Stimulated activated naive B cell treated with anti-CD40 and anti-IgM and Interleukin-4, amounts not matched to agents 10 μg/mL and 1 μg/mL and 100 μg/mL, for 72 hours (primary cell): ENCODE data around the gene TMCC2.

Experiments
- ATAC-seq, 2 donors: fragments of 150-1000 bp; cut with Tn5 transposase; replicated peaks; 2 replicates each; pipeline ENCODE4 v1.10.0; 2021; ENCODE audit warnings: moderate library complexity in 1 of 2
- DNase-seq: peaks from one replicate; pipeline ENCODE4 v3.0.0; 2021
- H3K27ac Mint-ChIP-seq: one replicate; pipeline ENCODE4 v1.8.0; 2022; ENCODE audit warnings: mild to moderate bottlenecking, mixed read lengths
- H3K27me3 Mint-ChIP-seq, 2 donors: one replicate each; pipeline ENCODE4 v1.8.0; 2022; ENCODE audit warnings: mixed read lengths in 2 of 2
- H3K36me3 Mint-ChIP-seq, 2 donors: one replicate each; pipeline ENCODE4 v1.8.0; 2022; ENCODE audit warnings: mixed read lengths in 2 of 2, mild to moderate bottlenecking in 1 of 2
- H3K4me1 Mint-ChIP-seq, 2 donors: one replicate each; pipeline ENCODE4 v1.8.0; 2022; ENCODE audit warnings: mixed read lengths in 2 of 2, mild to moderate bottlenecking in 1 of 2
- H3K4me3 Mint-ChIP-seq, 2 donors: one replicate each; pipeline ENCODE4 v1.8.0; 2022; ENCODE audit warnings: mild to moderate bottlenecking in 2 of 2, mixed read lengths in 2 of 2, moderate library complexity in 1 of 2
- H3K9me3 Mint-ChIP-seq, 2 donors: one replicate each; pipeline ENCODE4 v1.8.0; 2022; ENCODE audit warnings: mixed read lengths in 2 of 2, mild to moderate bottlenecking in 1 of 2

TMCC2 gene

DNA sequence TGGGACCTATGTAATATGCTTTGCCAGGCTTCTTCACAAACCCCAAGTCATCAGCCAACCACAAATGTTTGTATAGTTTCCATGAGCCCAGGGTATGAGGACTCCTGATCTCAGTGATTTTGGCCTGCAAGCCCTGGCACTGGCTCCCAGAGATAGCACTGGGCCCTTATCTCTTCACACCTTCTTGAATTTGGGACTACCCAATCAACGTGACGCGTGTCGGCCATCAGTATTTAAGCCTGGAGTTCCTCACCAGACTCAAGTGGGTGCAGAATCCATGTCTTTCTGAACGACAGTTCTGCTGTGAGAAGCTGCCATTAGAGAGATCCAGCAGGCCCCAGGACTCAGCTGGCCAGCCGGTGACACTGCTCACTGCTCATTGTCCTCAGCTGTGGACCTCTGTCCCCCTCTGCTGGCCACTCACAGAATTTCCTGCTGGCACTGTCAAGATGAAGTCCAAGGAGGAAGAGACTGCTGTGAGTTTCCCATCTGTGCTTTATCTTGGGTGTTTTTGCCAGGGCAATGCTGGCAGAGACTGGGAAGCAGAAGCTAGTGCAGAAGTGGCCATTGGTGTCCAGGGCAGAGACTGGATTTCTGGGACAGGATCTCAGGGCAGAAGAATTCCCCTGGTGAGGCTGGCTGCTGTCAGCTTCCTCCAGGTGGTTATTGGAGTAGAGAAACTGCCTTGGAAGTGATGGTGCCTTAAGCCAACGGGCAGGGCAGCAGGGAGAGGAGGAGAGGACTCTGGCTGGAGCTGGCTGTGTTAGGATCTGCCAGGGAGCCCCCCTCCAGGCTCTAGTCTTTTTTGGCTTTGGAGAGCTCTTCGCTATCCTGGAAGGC, 28.4 kb downstream of the TMCC2 start:
- no peaks in the 10 kb centered on the region for H3K36me3 Mint-ChIP-seq
- peak; percentile 78 for DNase-seq
- H3K27ac Mint-ChIP-seq, result no peak overlapping the region
- H3K4me3 Mint-ChIP-seq, result no peak overlapping the region
- H3K27me3 Mint-ChIP-seq, result peaks cover 0 to 17% of the 10 kb centered on the region in 2 donors
- peak; percentile 97 to 98 for ATAC-seq
- H3K9me3 Mint-ChIP-seq, result no peaks in the 10 kb centered on the region
- H3K4me1 Mint-ChIP-seq, result peaks cover 9 to 23% of the 10 kb centered on the region in 2 donors

DNA sequence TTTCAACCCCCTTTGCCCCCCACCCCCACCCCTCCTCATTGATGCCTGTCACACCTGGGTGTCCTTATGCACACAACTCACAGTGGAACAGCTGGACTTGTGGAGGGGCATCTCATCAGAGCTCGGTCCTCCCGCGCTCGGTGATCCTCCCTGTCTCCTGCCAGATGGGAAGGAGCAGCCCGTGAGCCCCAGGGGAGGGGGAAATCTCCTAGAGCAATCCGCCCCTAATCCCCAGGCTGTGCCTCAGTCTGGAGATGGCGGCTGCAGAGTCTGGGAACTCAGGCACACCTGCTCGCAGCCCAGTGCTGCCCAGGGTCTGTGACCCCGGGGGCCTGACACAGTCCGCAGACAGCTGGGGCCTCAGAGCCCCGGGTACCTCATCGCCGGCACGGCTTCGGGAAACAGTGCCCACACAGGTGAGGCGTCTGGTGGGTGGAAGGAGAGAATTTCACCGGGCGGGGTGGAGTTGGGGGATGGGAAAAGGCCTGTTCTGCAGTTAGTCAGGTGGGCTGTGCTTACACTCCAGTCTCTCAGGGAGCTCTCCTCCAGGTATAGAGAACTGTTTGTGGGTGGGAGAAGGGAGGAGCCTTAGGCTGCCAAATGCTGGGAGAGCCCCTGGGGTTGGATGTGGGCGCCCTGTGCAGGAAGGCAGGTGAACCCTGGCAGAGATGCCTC, 29.3 kb downstream of the TMCC2 start:
- DNase-seq, result no peak
- Mint-ChIP-seq H3K36me3 (no peaks in the 10 kb centered on the region), H3K4me3 (no peak overlapping the region), H3K27ac (no peak overlapping the region), H3K27me3 (peaks cover 5 to 23% of the 10 kb centered on the region in 2 donors), H3K4me1 (peaks cover 14 to 22% of the 10 kb centered on the region in 2 donors), H3K9me3 (no peaks in the 10 kb centered on the region)
- no peak for ATAC-seq

- DNase-seq (no peak), ATAC-seq (no peak)
- peaks cover 14 to 23% of the 10 kb centered on the region in 2 donors for H3K4me1 Mint-ChIP-seq
- H3K27me3 Mint-ChIP-seq, result peaks cover 5 to 29% of the 10 kb centered on the region in 2 donors
- no peaks in the 10 kb centered on the region for H3K9me3 Mint-ChIP-seq
- no peak overlapping the region for H3K4me3 Mint-ChIP-seq
- no peaks in the 10 kb centered on the region for H3K36me3 Mint-ChIP-seq
- peak overlapping the region; percentile 53 for H3K27ac Mint-ChIP-seq
Observed at GRCh38 chr1:205257735-205258134, 30.0 kb downstream of the TMCC2 start.

GRCh38 chr1:205258261-205258691, 30.5 kb downstream of the TMCC2 start:
- no peak for DNase-seq
- Mint-ChIP-seq H3K9me3 (no peaks in the 10 kb centered on the region), H3K27me3 (peaks cover 5 to 34% of the 10 kb centered on the region in 2 donors), H3K36me3 (no peaks in the 10 kb centered on the region), H3K4me1 (peaks cover 14 to 26% of the 10 kb centered on the region in 2 donors), H3K27ac (no peak overlapping the region), H3K4me3 (no peak overlapping the region)
- no peak for ATAC-seq

- Mint-ChIP-seq H3K4me3 (no peak overlapping the region), H3K9me3 (no peaks in the 10 kb centered on the region), H3K4me1 (peaks cover 14 to 26% of the 10 kb centered on the region in 2 donors), H3K36me3 (no peaks in the 10 kb centered on the region), H3K27ac (no peak overlapping the region), H3K27me3 (peaks cover 5 to 37% of the 10 kb centered on the region in 2 donors)
- no peak for DNase-seq
- ATAC-seq, result no peak
Observed at GRCh38 chr1:205258719-205259118, 31.0 kb downstream of the TMCC2 start.

DNA sequence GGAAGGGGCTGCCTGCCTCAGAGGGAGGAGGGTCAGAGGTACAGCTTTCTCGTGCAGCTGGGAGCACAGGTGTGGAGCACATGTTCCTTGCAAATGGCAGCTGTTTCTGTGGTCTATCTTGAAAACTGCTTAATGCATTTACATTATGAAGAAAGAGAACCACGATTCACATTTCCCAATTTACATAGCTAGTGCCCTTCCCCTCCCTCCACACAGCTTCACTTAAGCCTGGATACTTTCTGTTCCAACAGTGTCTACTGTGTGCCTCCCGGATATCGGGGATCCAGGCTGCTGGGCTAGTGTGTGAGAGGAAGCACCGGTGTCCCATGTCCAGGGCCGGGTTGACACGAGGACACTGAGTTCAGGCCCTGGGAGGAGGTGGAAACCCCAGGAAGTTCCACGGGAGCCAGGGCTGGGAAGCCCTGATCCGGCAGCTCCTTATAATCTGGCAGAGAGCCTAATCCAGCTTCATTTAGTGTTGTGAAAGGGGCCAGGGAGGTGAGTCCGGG, 31.6 kb downstream of the TMCC2 start:
- ATAC-seq (no peak), DNase-seq (no peak)
- no peaks in the 10 kb centered on the region for H3K9me3 Mint-ChIP-seq
- no peaks in the 10 kb centered on the region for H3K36me3 Mint-ChIP-seq
- H3K27ac Mint-ChIP-seq, result no peak overlapping the region
- H3K27me3 Mint-ChIP-seq, result peaks cover 5 to 33% of the 10 kb centered on the region in 2 donors
- H3K4me1 Mint-ChIP-seq, result peaks cover 14 to 24% of the 10 kb centered on the region in 2 donors
- H3K4me3 Mint-ChIP-seq, result no peak overlapping the region

DNA sequence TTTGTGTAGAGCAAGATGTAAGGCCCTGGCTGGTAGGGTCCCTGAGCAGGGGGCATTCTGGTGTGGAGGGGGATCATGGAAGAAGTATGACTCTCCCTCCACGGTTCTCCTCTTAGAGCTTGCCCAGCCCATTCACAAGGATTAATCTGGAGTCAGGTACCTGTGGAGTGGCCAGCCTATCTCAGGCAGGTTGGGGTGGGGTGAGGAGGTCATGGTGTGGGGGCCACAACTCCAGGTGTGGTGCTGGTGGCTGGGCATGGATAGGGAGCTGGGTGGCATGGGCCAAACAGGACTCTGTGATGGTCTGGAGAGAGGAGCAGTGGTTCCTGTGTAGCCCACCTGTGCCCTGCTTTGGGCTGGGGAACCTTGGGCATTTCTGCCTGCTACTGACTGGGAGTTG, 32.3 kb downstream of the TMCC2 start:
- no peak for ATAC-seq
- Mint-ChIP-seq H3K27me3 (peaks cover 5 to 29% of the 10 kb centered on the region in 2 donors), H3K4me1 (peaks cover 14 to 20% of the 10 kb centered on the region in 2 donors)

DNA sequence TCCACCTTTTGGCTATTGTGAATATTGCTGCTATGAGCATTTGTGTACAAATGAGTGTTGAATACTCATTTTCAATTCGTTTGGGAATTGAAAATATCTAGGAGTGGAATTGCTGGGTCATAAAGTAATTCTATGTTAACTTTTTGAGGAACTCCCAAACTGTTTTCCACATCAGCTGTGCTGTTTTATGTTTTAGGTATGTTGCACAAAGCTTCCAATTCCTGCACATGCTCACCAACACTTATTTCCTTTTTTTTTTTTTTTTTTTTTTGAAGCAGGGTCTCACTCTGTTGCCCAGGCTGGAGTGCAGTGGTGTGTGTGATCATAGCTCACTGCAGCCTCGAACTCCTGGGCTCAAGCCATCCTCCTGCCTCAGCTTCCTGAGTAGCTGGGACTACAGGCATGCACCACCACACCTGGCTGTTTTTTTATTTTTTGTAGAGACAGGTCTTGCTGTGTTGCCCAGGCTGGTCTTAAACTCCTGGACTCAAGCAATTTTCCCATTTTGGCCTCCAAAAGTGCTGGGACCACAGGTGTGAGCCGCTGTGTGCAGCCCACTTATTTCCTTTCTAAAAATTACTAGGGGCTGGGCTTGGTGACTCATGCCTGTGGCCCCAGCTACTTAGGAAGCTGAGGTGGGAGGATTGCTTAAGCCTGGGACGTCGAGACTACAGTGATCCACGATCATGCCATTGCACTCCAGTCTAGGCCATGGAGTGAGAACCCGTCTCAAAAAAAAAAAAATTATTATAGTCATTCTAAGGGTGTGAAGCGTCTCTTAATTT, 33.4 kb downstream of the TMCC2 start:
- H3K4me1 Mint-ChIP-seq, result peaks cover 12 to 17% of the 10 kb centered on the region in 2 donors
- H3K36me3 Mint-ChIP-seq, result no peaks in the 10 kb centered on the region
- ATAC-seq (peak in 1 of 2 donors; percentile 27), DNase-seq (no peak)
- no peak overlapping the region for H3K27ac Mint-ChIP-seq
- H3K9me3 Mint-ChIP-seq, result no peaks in the 10 kb centered on the region
- peaks cover 5 to 29% of the 10 kb centered on the region in 2 donors for H3K27me3 Mint-ChIP-seq
- no peak overlapping the region for H3K4me3 Mint-ChIP-seq

More for the DNA sequence above, 32.3 kb downstream of the TMCC2 start:
- H3K9me3 Mint-ChIP-seq, result no peaks in the 10 kb centered on the region
- no peak overlapping the region for H3K4me3 Mint-ChIP-seq
- no peak overlapping the region for H3K27ac Mint-ChIP-seq
- no peaks in the 10 kb centered on the region for H3K36me3 Mint-ChIP-seq
- DNase-seq, result no peak

- H3K4me1 Mint-ChIP-seq, result peaks cover 12 to 13% of the 10 kb centered on the region in 2 donors
- ATAC-seq (peak in 1 of 2 donors; percentile 41), DNase-seq (no peak)
- H3K27me3 Mint-ChIP-seq, result peaks cover 5 to 29% of the 10 kb centered on the region in 2 donors
- H3K27ac Mint-ChIP-seq, result no peak overlapping the region
- no peak overlapping the region for H3K4me3 Mint-ChIP-seq
- H3K9me3 Mint-ChIP-seq, result no peaks in the 10 kb centered on the region
- H3K36me3 Mint-ChIP-seq, result no peaks in the 10 kb centered on the region
Observed at GRCh38 chr1:205261946-205262691, 34.4 kb downstream of the TMCC2 start.

DNA sequence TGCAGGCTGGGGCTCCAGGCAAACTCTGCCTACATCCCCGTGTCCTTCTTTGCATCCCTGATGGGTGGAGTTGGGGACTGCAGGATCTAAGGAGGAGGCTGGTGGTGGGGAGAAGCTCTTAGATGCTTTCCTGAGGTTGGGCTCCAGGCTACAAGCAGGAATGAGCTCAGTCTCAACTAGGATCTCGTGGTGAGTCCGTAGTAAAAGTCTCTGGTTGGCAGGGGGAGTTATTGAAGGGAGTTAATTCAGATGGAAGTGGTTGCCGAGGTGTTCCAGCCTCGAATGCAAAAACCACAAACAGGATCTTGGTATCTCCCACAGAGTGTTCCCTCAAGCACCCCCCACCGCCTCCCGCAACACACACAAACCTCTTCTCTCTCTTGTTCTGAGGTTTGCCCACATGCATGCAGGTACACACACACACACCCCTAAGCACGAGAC, 35.0 kb downstream of the TMCC2 start:
- DNase-seq (no peak), ATAC-seq (no peak)
- Mint-ChIP-seq H3K4me3 (no peak overlapping the region), H3K36me3 (no peaks in the 10 kb centered on the region), H3K4me1 (peaks cover 17% of the 10 kb centered on the region in 2 donors), H3K27me3 (peaks cover 8 to 29% of the 10 kb centered on the region in 2 donors), H3K27ac (no peak overlapping the region), H3K9me3 (no peaks in the 10 kb centered on the region)

- Mint-ChIP-seq H3K27me3 (peaks cover 10 to 30% of the 10 kb centered on the region in 2 donors), H3K4me1 (peaks cover 17 to 18% of the 10 kb centered on the region in 2 donors), H3K27ac (no peak overlapping the region), H3K4me3 (no peak overlapping the region), H3K36me3 (no peaks in the 10 kb centered on the region), H3K9me3 (no peaks in the 10 kb centered on the region)
- DNase-seq, result no peak
- no peak for ATAC-seq
Observed at GRCh38 chr1:205263580-205264190, 35.9 kb downstream of the TMCC2 start.

GRCh38 chr1:205266611-205267305, 39.0 kb downstream of the TMCC2 start:
- Mint-ChIP-seq H3K36me3 (peaks cover 4 to 11% of the 10 kb centered on the region in 2 donors), H3K4me3 (no peak overlapping the region), H3K4me1 (peaks cover 13 to 14% of the 10 kb centered on the region in 2 donors), H3K27ac (no peak overlapping the region), H3K27me3 (peaks cover 8 to 23% of the 10 kb centered on the region in 2 donors), H3K9me3 (no peaks in the 10 kb centered on the region)
- ATAC-seq, result no peak
- no peak for DNase-seq
